ENCODE results near the gene FAM83D.

DNA sequence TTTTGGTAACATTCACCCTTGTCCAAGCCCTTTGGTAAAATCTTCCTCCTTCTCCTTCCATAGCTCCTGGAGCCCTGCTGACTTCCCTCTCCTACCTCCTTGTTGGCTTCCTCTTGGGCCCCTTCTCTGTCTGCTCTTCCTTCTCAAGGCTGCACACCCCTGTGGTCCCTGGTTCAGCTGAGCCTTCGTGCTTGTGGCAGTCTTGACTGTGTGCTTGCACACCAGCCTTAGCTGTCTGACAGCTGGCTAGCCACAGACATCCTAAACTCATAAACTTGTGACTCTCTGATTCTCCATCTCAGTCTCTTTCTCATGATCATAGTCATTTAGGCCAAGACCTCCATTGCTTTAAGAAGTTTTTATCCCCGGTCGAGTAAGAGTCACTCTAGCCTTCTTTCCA is 73.0 kb downstream of the FAM83D start:
- TF ChIP-seq CTCF (IDR thresholded peaks at IDR 0.05) (no peak), POLR2A (IDR thresholded peaks at IDR 0.05) (no peak)

Data from thyroid gland (tissue), 4 donors.